Activated T-helper 9 cell treated with anti-CD3 and anti-CD28 coated beads, Interleukin-2, amount 50 U/mL, for 16 hours (primary cell): ENCODE results near the gene PARD6G.

Experiments
- DNase-seq: peaks from one replicate; pipeline ENCODE4 v3.0.0-alpha.2; 2020; ENCODE audit warnings: low read depth

The PARD6G gene

GRCh38 chr18:80210312-80211083 lies 36.8 kb downstream of the PARD6G start:
- DNase-seq, result no peak

- DNase-seq, result no peak
Measured at GRCh38 chr18:80208620-80209019, 38.7 kb downstream of the PARD6G start.

- no peak for DNase-seq
Measured at GRCh38 chr18:80205294-80205693, 42.0 kb downstream of the PARD6G start.

- no peak for DNase-seq
Measured at GRCh38 chr18:80204142-80204541, 43.2 kb downstream of the PARD6G start.

- no peak for DNase-seq
Measured at GRCh38 chr18:80203249-80203648, 44.1 kb downstream of the PARD6G start.

- no peak for DNase-seq
Measured at GRCh38 chr18:80202264-80202998, 44.9 kb downstream of the PARD6G start.

- no peak for DNase-seq
Measured at GRCh38 chr18:80201739-80202138, 45.6 kb downstream of the PARD6G start.

GRCh38 chr18:80200932-80201672 lies 46.2 kb downstream of the PARD6G start:
- DNase-seq, result no peak

- DNase-seq, result no peak
Measured at GRCh38 chr18:80200171-80200931, 47.0 kb downstream of the PARD6G start.

- no peak for DNase-seq
Measured at GRCh38 chr18:80198994-80199748, 48.1 kb downstream of the PARD6G start.

GRCh38 chr18:80198391-80198790 lies 48.9 kb downstream of the PARD6G start:
- DNase-seq, result no peak

- DNase-seq, result no peak
Measured at GRCh38 chr18:80197528-80197927, 49.8 kb downstream of the PARD6G start.

- DNase-seq, result no peak
Measured at GRCh38 chr18:80196528-80197320, 50.6 kb downstream of the PARD6G start.

GRCh38 chr18:80194874-80195570 lies 52.3 kb downstream of the PARD6G start:
- no peak for DNase-seq

- no peak for DNase-seq
Measured at GRCh38 chr18:80193701-80194100, 53.6 kb downstream of the PARD6G start.

- DNase-seq, result no peak
Measured at GRCh38 chr18:80192653-80193385, 54.5 kb downstream of the PARD6G start.

GRCh38 chr18:80191907-80192652 lies 55.2 kb downstream of the PARD6G start:
- DNase-seq, result no peak

GRCh38 chr18:80191264-80191663 lies 56.0 kb downstream of the PARD6G start:
- no peak for DNase-seq
